HepG2 (cell line): ENCODE results near the gene DAB2IP. TPM values are rescaled to one million over a fixed set of nuclear protein-coding genes. Genes with fewer than 3 reads are reported as not detected.

ENCODE experiments used
- ATRX ChIP-seq: sonication (generic); formaldehyde crosslinking; IDR thresholded peaks from 2 replicates; pipeline ENCODE4 v1.4.0; 2020; ENCODE audit warnings: missing genetic modification reagents, borderline replicate concordance
- MYPOP ChIP-seq: sonication (generic); formaldehyde crosslinking; IDR thresholded peaks from 2 replicates; pipeline ENCODE4 v1.8.1; 2023; ENCODE audit warnings: mild to moderate bottlenecking, moderate library complexity, missing genetic modification reagents
- SP4 ChIP-seq: sonication (generic); formaldehyde crosslinking; IDR thresholded peaks from 2 replicates; pipeline ENCODE4 v1.8.1; 2023; ENCODE audit warnings: mild to moderate bottlenecking, missing genetic modification reagents
- THAP11 ChIP-seq: IDR thresholded peaks from 2 replicates; pipeline ENCODE4 v1.6.1; 2016; ENCODE audit warnings: missing biosample characterization, missing genetic modification reagents
- ZBTB33 ChIP-seq: sonication (generic); formaldehyde crosslinking; IDR thresholded peaks from 2 replicates; pipeline ENCODE4 v1.4.0; 2020; ENCODE audit warnings: missing genetic modification reagents
- ZBTB38 ChIP-seq: sonication (generic); formaldehyde crosslinking; IDR thresholded peaks from 2 replicates; pipeline ENCODE4 v1.5.1; 2020; ENCODE audit warnings: mild to moderate bottlenecking, missing genetic modification reagents
- ZFP36L1 ChIP-seq: sonication (generic); formaldehyde crosslinking; IDR thresholded peaks from 2 replicates; pipeline ENCODE4 v1.8.0; 2022; ENCODE audit warnings: mild to moderate bottlenecking, missing genetic modification reagents, moderate library complexity
- ZNF121 ChIP-seq: sonication (generic); formaldehyde crosslinking; IDR thresholded peaks from 2 replicates; pipeline ENCODE4 v1.5.0; 2020; ENCODE audit warnings: mild to moderate bottlenecking, missing genetic modification reagents
- ZNF225 ChIP-seq: sonication (generic); formaldehyde crosslinking; IDR thresholded peaks from 2 replicates; pipeline ENCODE4 v1.4.0; 2020; ENCODE audit warnings: mild to moderate bottlenecking, missing genetic modification reagents
- ZNF407 ChIP-seq: sonication (generic); formaldehyde crosslinking; IDR thresholded peaks from one replicate; pipeline ENCODE4 v1.5.1; 2020; ENCODE audit warnings: mild to moderate bottlenecking, missing genetic modification reagents; ENCODE audit errors: not compliant biosample characterization
- ZNF496 ChIP-seq: sonication (generic); formaldehyde crosslinking; IDR thresholded peaks from 2 replicates; pipeline ENCODE4 v1.8.1; 2023; ENCODE audit warnings: mild to moderate bottlenecking, moderate library complexity, missing genetic modification reagents; ENCODE audit not compliant: insufficient replicate concordance
- ZNF784 ChIP-seq: sonication (generic); formaldehyde crosslinking; IDR thresholded peaks from 2 replicates; pipeline ENCODE4 v1.5.1; 2020; ENCODE audit warnings: missing genetic modification reagents, mild to moderate bottlenecking, borderline replicate concordance
- ZNF788 ChIP-seq: sonication (generic); formaldehyde crosslinking; IDR thresholded peaks from 2 replicates; pipeline ENCODE4 v1.5.0; 2020; ENCODE audit warnings: mild to moderate bottlenecking, missing genetic modification reagents, borderline replicate concordance
- ZZZ3 ChIP-seq: sonication (generic); formaldehyde crosslinking; IDR thresholded peaks from 2 replicates; pipeline ENCODE4 v1.4.0; 2020; ENCODE audit warnings: missing genetic modification reagents, mild to moderate bottlenecking, borderline replicate concordance
- polyA plus RNA-seq, 8 experiments: library from polyadenylated mRNA; depleted of rRNA in 3 of 8; stranded (reverse) in 7 of 8; unstranded in 1 of 8; fragments of >200 nt; fragmentation: Illumina TruSeq in 4 of 8; extraction: Trizol in 4 of 8; gene quantifications; 2 replicates each; pipeline versions ENCODE4 v1.2.1 to v1.2.3, GENCODE V29; 2011 to 2016; ENCODE audit warnings: low read depth in 4 of 8, missing spikeins in 1 of 8, mixed read lengths in 1 of 8; ENCODE audit not compliant: insufficient read depth in 1 of 8
- total RNA-seq, 5 experiments: library from RNA; depleted of rRNA; stranded (reverse); fragments of >200 nt; fragmentation: Illumina TruSeq; extraction: Trizol; gene quantifications; 2 replicates each; pipeline ENCODE4 v1.2.3, GENCODE V29; 2016; ENCODE audit warnings: low read depth in 1 of 5

The DAB2IP gene
- total and polyA plus RNA-seq, 2 of the 13 experiments (the other 11 are each of a cell fraction or from before 2014, with no cell fraction given), result 25.3 to 37.9 TPM

- TF ChIP-seq ZNF407 (CRISPR knock-in tag) (no peak), ZNF788 (no peak), ATRX (no peak), ZZZ3 (CRISPR knock-in tag) (no peak), ZBTB33 (no peak), THAP11 (CRISPR knock-in tag) (peak; percentile 44; the same call in 1 of the 2 replicates), ZNF225 (CRISPR knock-in tag) (no peak), MYPOP (CRISPR knock-in tag) (0 out of 2 replicates have a peak, but pooled peaks have one; percentile 42), ZNF496 (CRISPR knock-in tag) (no peak), ZNF121 (CRISPR knock-in tag) (0 out of 2 replicates have a peak, but pooled peaks have one; percentile 6), ZFP36L1 (no peak), SP4 (no peak), ZNF784 (CRISPR knock-in tag) (no peak), ZBTB38 (CRISPR knock-in tag) (0 out of 2 replicates have a peak, but pooled peaks have one; percentile 52)
These were observed 92.7 kb downstream of the DAB2IP start (continued) for GRCh38 chr9:121744002-121744686.
